Karpas-422 (cell line): ENCODE data around the gene ZBTB8OS. TPM values are rescaled to one million over a fixed set of nuclear protein-coding genes. Genes with fewer than 3 reads are reported as not detected.
"Not testable (repeated sequence)": the region's sequence is repeated elsewhere in the genome, so short reads cannot be mapped to it uniquely, and the experiment has no call there.

Experiments
- DNase-seq: peaks from one replicate; pipeline ENCODE4 v3.0.0-alpha.2; 2015
- H2AFZ ChIP-seq: fragments of 200-600 bp; sonication (generic); 2 replicates; pipeline ENCODE4 v1.6.1; 2014; ENCODE audit warnings: antibody characterized with exemption, low read length, mixed read lengths
- H3K27ac ChIP-seq: fragments of 200-600 bp; sonication (generic); 2 replicates; pipeline ENCODE4 v1.5.1; 2014; ENCODE audit warnings: mild to moderate bottlenecking, low read length, moderate library complexity
- H3K27me3 ChIP-seq: fragments of 200-600 bp; sonication (generic); 2 replicates; pipeline ENCODE4 v1.6.1; 2014; ENCODE audit warnings: low read length, mixed read lengths
- H3K36me3 ChIP-seq: fragments of 200-600 bp; sonication (generic); 2 replicates; pipeline ENCODE4 v1.6.1; 2014; ENCODE audit warnings: low read length, mixed read lengths; ENCODE audit not compliant: insufficient read depth
- H3K4me1 ChIP-seq: fragments of 200-600 bp; sonication (generic); 2 replicates; pipeline ENCODE4 v1.6.1; 2014; ENCODE audit warnings: mild to moderate bottlenecking, low read length, mixed read lengths
- H3K4me2 ChIP-seq: fragments of 200-600 bp; sonication (generic); 2 replicates; pipeline ENCODE4 v1.6.1; 2014; ENCODE audit warnings: low read length, low read depth, mild to moderate bottlenecking; ENCODE audit not compliant: poor library complexity, severe bottlenecking
- H3K4me3 ChIP-seq: fragments of 200-600 bp; sonication (generic); 2 replicates; pipeline ENCODE4 v1.5.1; 2014; ENCODE audit warnings: mild to moderate bottlenecking, antibody characterized with exemption, low read length, mixed read lengths
- H3K79me2 ChIP-seq: fragments of 200-600 bp; sonication (generic); 2 replicates; pipeline ENCODE4 v1.6.1; 2014; ENCODE audit warnings: mild to moderate bottlenecking, low read length, mixed read lengths
- H3K9ac ChIP-seq: fragments of 200-600 bp; sonication (generic); 2 replicates; pipeline ENCODE4 v1.6.0; 2014; ENCODE audit warnings: low read length
- H3K9me2 ChIP-seq: fragments of 200-600 bp; sonication (generic), shearing (Covaris generic); replicated peaks from 2 replicates; pipeline ENCODE4 v1.6.0; 2014; ENCODE audit warnings: mild to moderate bottlenecking, low read length, moderate library complexity; ENCODE audit not compliant: insufficient read depth
- H3K9me3 ChIP-seq: fragments of 300-700, 200-600 bp; sonication (generic); 2 replicates; pipeline ENCODE4 v1.6.1; 2014; ENCODE audit warnings: low read length, mixed read lengths
- H4K20me1 ChIP-seq: fragments of 200-600 bp; sonication (generic); 2 replicates; pipeline ENCODE4 v1.6.1; 2014; ENCODE audit warnings: mild to moderate bottlenecking, antibody characterized with exemption, low read length, low read depth; ENCODE audit not compliant: insufficient read depth
- total RNA-seq: library from RNA; depleted of rRNA; stranded (reverse); fragments of >200 nt; shearing (Covaris generic); gene quantifications from 2 replicates; pipeline ENCODE4 v1.2.3, GENCODE V29; 2014; ENCODE audit warnings: low replicate concordance

Gene ZBTB8OS
- total RNA-seq, 1 experiment from 2014 or later = 55.1 TPM

GRCh38 chr1:32642292-32642827 lies 8.0 kb downstream of the ZBTB8OS start:
- H4K20me1 ChIP-seq, H3K27me3 ChIP-seq, H3K4me3 ChIP-seq, DNase-seq, H3K9me3 ChIP-seq, H3K4me2 ChIP-seq, H3K9me2 ChIP-seq, H3K9ac ChIP-seq, H3K36me3 ChIP-seq, H3K27ac ChIP-seq, H2AFZ ChIP-seq: not testable (repeated sequence)
- H3K4me1 ChIP-seq = peaks cover 16% of the 10 kb centered on the region
- H3K79me2 ChIP-seq = peaks cover 87% of the 10 kb centered on the region

DNA sequence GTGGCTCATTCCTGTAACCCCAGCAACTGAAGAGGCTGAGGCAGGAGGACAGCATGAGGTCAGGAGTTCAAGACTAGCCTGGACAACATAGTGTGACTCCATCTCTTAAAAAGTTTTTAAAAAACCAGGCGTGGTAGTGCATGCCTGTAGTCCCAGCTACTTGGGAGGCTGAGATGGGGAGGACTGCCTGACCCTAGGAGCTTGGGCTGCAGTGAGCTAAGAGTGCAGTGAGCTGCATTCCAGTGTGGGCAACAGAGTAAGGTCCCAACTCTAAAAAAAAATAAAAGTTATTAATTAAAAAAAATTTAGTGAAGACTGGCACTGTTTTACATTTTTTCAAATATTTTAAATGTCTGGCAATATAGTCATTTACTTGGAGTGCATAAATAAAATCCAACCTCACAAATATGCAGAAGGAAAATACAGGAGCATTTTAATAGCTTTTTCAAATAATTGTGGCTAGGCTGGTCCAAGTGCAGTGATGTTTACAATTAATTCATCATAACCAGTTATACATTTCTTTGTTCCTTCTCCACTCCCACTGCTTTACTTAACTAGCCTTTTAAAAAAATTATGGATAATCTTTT lies 10.8 kb downstream of the ZBTB8OS start:
- H4K20me1 ChIP-seq = no peaks in the 10 kb centered on the region
- DNase-seq = no peak
- no peaks in the 10 kb centered on the region for H3K36me3 ChIP-seq
- peaks cover 88% of the 10 kb centered on the region for H3K79me2 ChIP-seq
- peaks cover 17% of the 10 kb centered on the region for H3K4me1 ChIP-seq
- H3K9me3 ChIP-seq = no peaks in the 10 kb centered on the region
- no peak overlapping the region for H3K9ac ChIP-seq
- no peaks in the 10 kb centered on the region for H3K27me3 ChIP-seq
- no peak overlapping the region for H3K4me3 ChIP-seq
- H2AFZ ChIP-seq = no peak overlapping the region
- no peak overlapping the region; the same call in 1 of the 2 replicates for H3K27ac ChIP-seq
- H3K4me2 ChIP-seq = no peak overlapping the region
- H3K9me2 ChIP-seq = no peaks in the 10 kb centered on the region

- Histone ChIP-seq H3K9ac (no peak overlapping the region), H4K20me1 (no peaks in the 10 kb centered on the region), H3K9me2 (no peaks in the 10 kb centered on the region), H3K27me3 (no peaks in the 10 kb centered on the region), H3K27ac (no peak overlapping the region), H3K36me3 (peaks cover 11% of the 10 kb centered on the region), H3K4me2 (no peak overlapping the region), H3K4me1 (peaks cover 38% of the 10 kb centered on the region), H3K4me3 (no peak overlapping the region), H2AFZ (no peak overlapping the region), H3K79me2 (peaks cover 86% of the 10 kb centered on the region), H3K9me3 (no peaks in the 10 kb centered on the region)
- no peak for DNase-seq
These were observed 13.3 kb downstream of the ZBTB8OS start for GRCh38 chr1:32636914-32637645.

- H3K4me1 ChIP-seq = peaks cover 38% of the 10 kb centered on the region
- H3K4me3 ChIP-seq = no peak overlapping the region
- no peaks in the 10 kb centered on the region for H4K20me1 ChIP-seq
- H3K9ac ChIP-seq = no peak overlapping the region
- peaks cover 12% of the 10 kb centered on the region for H3K36me3 ChIP-seq
- no peaks in the 10 kb centered on the region for H3K9me2 ChIP-seq
- no peaks in the 10 kb centered on the region for H3K9me3 ChIP-seq
- H3K4me2 ChIP-seq = no peak overlapping the region
- H2AFZ ChIP-seq = no peak overlapping the region
- H3K27ac ChIP-seq = peak overlapping the region; percentile 87; the same call in 1 of the 2 replicates
- peaks cover 83% of the 10 kb centered on the region for H3K79me2 ChIP-seq
- DNase-seq = no peak
- H3K27me3 ChIP-seq = no peaks in the 10 kb centered on the region
These were observed 14.7 kb downstream of the ZBTB8OS start for GRCh38 chr1:32635508-32636277.

DNA sequence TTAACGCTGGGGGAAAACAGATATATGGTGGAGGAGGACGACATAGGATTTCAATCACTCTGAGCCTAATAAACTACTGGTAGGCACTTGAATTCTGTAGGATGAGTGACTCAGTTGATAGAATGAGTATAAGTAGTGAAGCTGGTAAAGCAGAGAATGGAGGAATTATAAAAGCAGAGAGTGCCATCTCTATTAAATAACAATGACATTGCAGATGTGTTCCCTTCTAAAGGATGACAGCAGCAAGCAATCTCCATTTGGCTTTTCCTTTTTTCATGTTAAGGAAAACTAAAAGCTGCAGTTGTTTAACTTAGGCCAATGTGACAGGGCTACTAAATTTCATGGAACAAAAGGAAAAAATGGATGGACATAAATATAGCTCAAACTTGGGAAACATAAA lies 17.5 kb downstream of the ZBTB8OS start:
- Histone ChIP-seq H3K27me3 (no peaks in the 10 kb centered on the region), H3K4me1 (peaks cover 38% of the 10 kb centered on the region), H3K9ac (peak overlapping the region; percentile 52; the same call in 1 of the 2 replicates), H3K79me2 (peaks cover 70% of the 10 kb centered on the region), H3K4me2 (peak overlapping the region; percentile 65), H3K4me3 (peak overlapping the region; percentile 40; the same call in 1 of the 2 replicates), H4K20me1 (no peaks in the 10 kb centered on the region), H3K36me3 (peaks cover 12% of the 10 kb centered on the region), H3K9me3 (no peaks in the 10 kb centered on the region), H2AFZ (no peak overlapping the region), H3K9me2 (no peaks in the 10 kb centered on the region), H3K27ac (peak overlapping the region; percentile 87)
- DNase-seq = no peak

DNA sequence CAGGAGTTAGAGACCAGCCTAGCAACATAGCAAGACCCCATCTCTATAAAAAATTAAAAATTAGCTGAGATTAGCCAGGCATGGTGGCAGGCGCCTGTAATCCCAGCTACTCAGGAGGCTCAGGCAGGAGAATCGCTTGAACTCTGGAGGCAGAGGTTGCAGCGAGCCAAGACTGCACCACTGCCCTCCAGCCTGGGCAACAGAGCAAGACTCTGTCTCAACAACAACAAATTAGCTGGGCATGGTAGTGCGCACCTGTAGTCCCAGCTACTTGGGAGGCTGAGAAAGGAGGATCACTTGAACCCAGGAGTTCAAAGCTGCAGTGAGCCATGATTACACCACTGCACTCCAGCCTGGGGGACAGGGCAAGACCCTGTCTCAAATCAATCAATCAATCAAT lies 20.2 kb downstream of the ZBTB8OS start:
- not testable (repeated sequence) for H3K4me3 ChIP-seq
- peaks cover 51% of the 10 kb centered on the region for H3K79me2 ChIP-seq

GRCh38 chr1:32627596-32628162 lies 22.7 kb downstream of the ZBTB8OS start:
- Histone ChIP-seq H3K9me2 (no peaks in the 10 kb centered on the region), H3K9me3 (no peaks in the 10 kb centered on the region), H3K27ac (no peak overlapping the region), H3K4me3 (no peak overlapping the region), H2AFZ (no peak overlapping the region), H3K79me2 (peaks cover 32% of the 10 kb centered on the region), H3K4me2 (no peak overlapping the region), H3K27me3 (no peaks in the 10 kb centered on the region), H4K20me1 (no peaks in the 10 kb centered on the region), H3K9ac (no peak overlapping the region), H3K4me1 (peaks cover 2% of the 10 kb centered on the region), H3K36me3 (peaks cover 18% of the 10 kb centered on the region)
- no peak for DNase-seq

More for the DNA sequence above, 20.2 kb downstream of the ZBTB8OS start:
- H3K27ac ChIP-seq, H3K27me3 ChIP-seq, H3K9me3 ChIP-seq, H3K9ac ChIP-seq, H2AFZ ChIP-seq, H4K20me1 ChIP-seq, H3K9me2 ChIP-seq, DNase-seq, H3K4me2 ChIP-seq: not testable (repeated sequence)
- Histone ChIP-seq H3K36me3 (peaks cover 21% of the 10 kb centered on the region), H3K4me1 (peaks cover 27% of the 10 kb centered on the region)
